Measurements from ENCODE around the gene EPHA8.

Gene EPHA8

GRCh38 chr1:22535399-22535798, 27.9 kb upstream of the EPHA8 start:
- DNase-seq (ENCODE audit: low read depth, low spot score), result no peak
- no peak overlapping the region for H3K4me3 ChIP-seq (ENCODE audit: low read length)
- H3K27me3 ChIP-seq (ENCODE audit: control insufficient read depth, insufficient read depth, low read length), result no peaks in the 10 kb centered on the region
- H3K9me3 ChIP-seq (ENCODE audit: control insufficient read depth, insufficient read depth, low read length), result no peaks in the 10 kb centered on the region
- H3K4me1 ChIP-seq (ENCODE audit: control insufficient read depth, insufficient read depth, low read length), result no peaks in the 10 kb centered on the region
- H3K36me3 ChIP-seq (ENCODE audit: control insufficient read depth, insufficient read depth, low read length), result no peaks in the 10 kb centered on the region
- no CpG with 5 or more reads among the region's 6 CpGs for WGBS (ENCODE audit: insufficient coverage, insufficient read length)
- H3K27ac ChIP-seq (ENCODE audit: low read length), result no peak overlapping the region

DNA sequence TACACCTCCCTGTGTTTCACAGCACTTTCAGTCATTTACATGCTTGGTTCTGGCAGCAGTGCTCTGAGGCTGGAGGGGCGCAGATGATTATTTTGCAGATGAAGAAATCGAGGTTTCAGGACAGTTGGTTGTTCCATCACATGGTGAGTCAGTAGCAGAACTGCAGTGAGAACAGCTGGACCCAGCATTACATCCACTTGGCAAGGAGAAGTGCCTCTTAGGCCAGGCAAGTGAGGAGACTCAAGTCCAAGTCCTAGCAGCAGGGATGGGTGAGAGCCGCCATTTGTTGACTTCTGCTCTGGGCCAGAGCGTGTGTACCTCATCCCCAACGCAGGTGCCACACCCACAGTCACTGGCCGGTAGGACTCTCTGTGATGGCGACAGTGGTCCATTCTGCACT, 26.8 kb upstream of the EPHA8 start:
- no peaks in the 10 kb centered on the region for H3K4me1 ChIP-seq (ENCODE audit: control insufficient read depth, insufficient read depth, low read length)
- no peaks in the 10 kb centered on the region for H3K9me3 ChIP-seq (ENCODE audit: control insufficient read depth, insufficient read depth, low read length)
- no peaks in the 10 kb centered on the region for H3K27me3 ChIP-seq (ENCODE audit: control insufficient read depth, insufficient read depth, low read length)
- DNase-seq (ENCODE audit: low read depth, low spot score), result no peak
- no CpG with 5 or more reads among the region's 7 CpGs for WGBS (ENCODE audit: insufficient coverage, insufficient read length)
- H3K27ac ChIP-seq (ENCODE audit: low read length), result no peak overlapping the region
- no peaks in the 10 kb centered on the region for H3K36me3 ChIP-seq (ENCODE audit: control insufficient read depth, insufficient read depth, low read length)
- H3K4me3 ChIP-seq (ENCODE audit: low read length), result no peak overlapping the region

GRCh38 chr1:22537441-22538139, 25.7 kb upstream of the EPHA8 start:
- no peak for DNase-seq (ENCODE audit: low read depth, low spot score)
- H3K4me1 ChIP-seq (ENCODE audit: control insufficient read depth, insufficient read depth, low read length), result no peaks in the 10 kb centered on the region
- WGBS (ENCODE audit: insufficient coverage, insufficient read length), result no CpG with 5 or more reads among the region's 13 CpGs
- no peaks in the 10 kb centered on the region for H3K9me3 ChIP-seq (ENCODE audit: control insufficient read depth, insufficient read depth, low read length)
- no peak overlapping the region for H3K4me3 ChIP-seq (ENCODE audit: low read length)
- no peak overlapping the region for H3K27ac ChIP-seq (ENCODE audit: low read length)
- no peaks in the 10 kb centered on the region for H3K36me3 ChIP-seq (ENCODE audit: control insufficient read depth, insufficient read depth, low read length)
- no peaks in the 10 kb centered on the region for H3K27me3 ChIP-seq (ENCODE audit: control insufficient read depth, insufficient read depth, low read length)

GRCh38 chr1:22539510-22540118, 23.7 kb upstream of the EPHA8 start:
- no peaks in the 10 kb centered on the region for H3K9me3 ChIP-seq (ENCODE audit: control insufficient read depth, insufficient read depth, low read length)
- H3K4me1 ChIP-seq (ENCODE audit: control insufficient read depth, insufficient read depth, low read length), result no peaks in the 10 kb centered on the region
- WGBS (ENCODE audit: insufficient coverage, insufficient read length), result no CpG with 5 or more reads among the region's 16 CpGs
- no peak overlapping the region for H3K27ac ChIP-seq (ENCODE audit: low read length)
- no peaks in the 10 kb centered on the region for H3K27me3 ChIP-seq (ENCODE audit: control insufficient read depth, insufficient read depth, low read length)
- no peak overlapping the region for H3K4me3 ChIP-seq (ENCODE audit: low read length)
- no peak for DNase-seq (ENCODE audit: low read depth, low spot score)
- H3K36me3 ChIP-seq (ENCODE audit: control insufficient read depth, insufficient read depth, low read length), result no peaks in the 10 kb centered on the region

DNA sequence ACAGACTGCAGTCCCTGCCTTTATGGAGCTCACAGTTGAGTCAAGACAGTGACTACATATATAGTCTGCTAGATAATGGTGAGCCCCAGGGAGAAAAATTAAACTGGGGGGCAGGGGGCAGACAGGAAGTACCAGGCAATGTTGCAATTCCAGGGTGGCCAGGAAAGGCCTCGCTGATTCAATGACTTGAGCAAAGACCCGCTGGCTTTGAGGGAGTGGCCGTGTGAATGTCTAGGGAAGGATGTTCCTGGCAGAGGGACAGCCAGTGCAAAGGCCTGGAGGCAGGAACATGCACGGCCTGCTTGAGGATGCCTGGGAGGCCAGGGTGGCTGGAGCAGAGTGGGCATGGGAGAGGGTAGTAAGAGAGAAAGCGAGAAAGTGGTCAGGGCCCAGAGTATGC, 23.0 kb upstream of the EPHA8 start:
- Histone ChIP-seq H3K4me1 (ENCODE audit: control insufficient read depth, insufficient read depth, low read length) (no peaks in the 10 kb centered on the region), H3K27me3 (ENCODE audit: control insufficient read depth, insufficient read depth, low read length) (no peaks in the 10 kb centered on the region), H3K4me3 (ENCODE audit: low read length) (no peak overlapping the region), H3K9me3 (ENCODE audit: control insufficient read depth, insufficient read depth, low read length) (no peaks in the 10 kb centered on the region), H3K27ac (ENCODE audit: low read length) (no peak overlapping the region), H3K36me3 (ENCODE audit: control insufficient read depth, insufficient read depth, low read length) (no peaks in the 10 kb centered on the region)
- WGBS (ENCODE audit: insufficient coverage, insufficient read length), result no CpG with 5 or more reads among the region's 5 CpGs
- DNase-seq (ENCODE audit: low read depth, low spot score), result no peak

GRCh38 chr1:22542886-22543285, 20.4 kb upstream of the EPHA8 start:
- no peak for DNase-seq (ENCODE audit: low read depth, low spot score)
- H3K4me1 ChIP-seq (ENCODE audit: control insufficient read depth, insufficient read depth, low read length), result 0 out of 2 replicates have a peak, but pooled peaks cover 1% of the 10 kb centered on the region

GRCh38 chr1:22543679-22544078, 19.6 kb upstream of the EPHA8 start:
- Histone ChIP-seq H3K27me3 (ENCODE audit: control insufficient read depth, insufficient read depth, low read length) (no peaks in the 10 kb centered on the region), H3K36me3 (ENCODE audit: control insufficient read depth, insufficient read depth, low read length) (no peaks in the 10 kb centered on the region), H3K9me3 (ENCODE audit: control insufficient read depth, insufficient read depth, low read length) (no peaks in the 10 kb centered on the region), H3K4me1 (ENCODE audit: control insufficient read depth, insufficient read depth, low read length) (0 out of 2 replicates have a peak, but pooled peaks cover 1% of the 10 kb centered on the region), H3K27ac (ENCODE audit: low read length) (no peak overlapping the region), H3K4me3 (ENCODE audit: low read length) (no peak overlapping the region)
- WGBS (ENCODE audit: insufficient coverage, insufficient read length), result no CpG with 5 or more reads among the region's 6 CpGs
- no peak for DNase-seq (ENCODE audit: low read depth, low spot score)

More at GRCh38 chr1:22542886-22543285, 20.4 kb upstream of the EPHA8 start:
- H3K27ac ChIP-seq (ENCODE audit: low read length), result no peak overlapping the region
- no peak overlapping the region for H3K4me3 ChIP-seq (ENCODE audit: low read length)
- no peaks in the 10 kb centered on the region for H3K27me3 ChIP-seq (ENCODE audit: control insufficient read depth, insufficient read depth, low read length)
- no CpG with 5 or more reads among the region's 9 CpGs for WGBS (ENCODE audit: insufficient coverage, insufficient read length)
- H3K9me3 ChIP-seq (ENCODE audit: control insufficient read depth, insufficient read depth, low read length), result no peaks in the 10 kb centered on the region
- no peaks in the 10 kb centered on the region for H3K36me3 ChIP-seq (ENCODE audit: control insufficient read depth, insufficient read depth, low read length)

DNA sequence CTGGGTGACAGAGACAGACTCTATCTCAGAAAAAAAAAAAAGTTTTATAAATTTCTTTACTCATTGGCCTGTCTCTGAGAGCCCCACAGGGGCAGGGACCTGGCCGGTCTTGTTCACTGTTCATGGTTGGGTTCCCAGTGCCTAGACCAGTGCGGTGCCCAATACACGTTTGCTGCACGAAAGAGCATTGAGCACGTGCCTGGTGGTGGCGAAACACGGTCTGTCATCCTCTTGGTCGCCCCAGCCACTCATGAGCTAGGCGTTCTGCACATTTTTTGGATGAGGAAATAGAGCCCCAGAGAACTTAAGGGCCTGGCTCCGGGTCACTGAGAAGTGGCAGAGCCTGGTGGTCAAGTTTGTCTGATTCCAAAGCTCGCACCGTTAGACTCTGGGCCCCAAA, 18.7 kb upstream of the EPHA8 start:
- H3K4me3 ChIP-seq (ENCODE audit: low read length), result no peak overlapping the region
- no peaks in the 10 kb centered on the region for H3K27me3 ChIP-seq (ENCODE audit: control insufficient read depth, insufficient read depth, low read length)
- H3K36me3 ChIP-seq (ENCODE audit: control insufficient read depth, insufficient read depth, low read length), result no peaks in the 10 kb centered on the region
- no peak overlapping the region for H3K27ac ChIP-seq (ENCODE audit: low read length)
- DNase-seq (ENCODE audit: low read depth, low spot score), result no peak
- no peaks in the 10 kb centered on the region for H3K9me3 ChIP-seq (ENCODE audit: control insufficient read depth, insufficient read depth, low read length)
- 0 out of 2 replicates have a peak, but pooled peaks cover 1% of the 10 kb centered on the region for H3K4me1 ChIP-seq (ENCODE audit: control insufficient read depth, insufficient read depth, low read length)
- no CpG with 5 or more reads among the region's 12 CpGs for WGBS (ENCODE audit: insufficient coverage, insufficient read length)

GRCh38 chr1:22545141-22545540, 18.1 kb upstream of the EPHA8 start:
- Histone ChIP-seq H3K4me1 (ENCODE audit: control insufficient read depth, insufficient read depth, low read length) (0 out of 2 replicates have a peak, but pooled peaks cover 1% of the 10 kb centered on the region), H3K36me3 (ENCODE audit: control insufficient read depth, insufficient read depth, low read length) (no peaks in the 10 kb centered on the region), H3K9me3 (ENCODE audit: control insufficient read depth, insufficient read depth, low read length) (no peaks in the 10 kb centered on the region), H3K27ac (ENCODE audit: low read length) (no peak overlapping the region), H3K4me3 (ENCODE audit: low read length) (no peak overlapping the region), H3K27me3 (ENCODE audit: control insufficient read depth, insufficient read depth, low read length) (no peaks in the 10 kb centered on the region)
- no peak for DNase-seq (ENCODE audit: low read depth, low spot score)
- no CpG with 5 or more reads among the region's 13 CpGs for WGBS (ENCODE audit: insufficient coverage, insufficient read length)

DNA sequence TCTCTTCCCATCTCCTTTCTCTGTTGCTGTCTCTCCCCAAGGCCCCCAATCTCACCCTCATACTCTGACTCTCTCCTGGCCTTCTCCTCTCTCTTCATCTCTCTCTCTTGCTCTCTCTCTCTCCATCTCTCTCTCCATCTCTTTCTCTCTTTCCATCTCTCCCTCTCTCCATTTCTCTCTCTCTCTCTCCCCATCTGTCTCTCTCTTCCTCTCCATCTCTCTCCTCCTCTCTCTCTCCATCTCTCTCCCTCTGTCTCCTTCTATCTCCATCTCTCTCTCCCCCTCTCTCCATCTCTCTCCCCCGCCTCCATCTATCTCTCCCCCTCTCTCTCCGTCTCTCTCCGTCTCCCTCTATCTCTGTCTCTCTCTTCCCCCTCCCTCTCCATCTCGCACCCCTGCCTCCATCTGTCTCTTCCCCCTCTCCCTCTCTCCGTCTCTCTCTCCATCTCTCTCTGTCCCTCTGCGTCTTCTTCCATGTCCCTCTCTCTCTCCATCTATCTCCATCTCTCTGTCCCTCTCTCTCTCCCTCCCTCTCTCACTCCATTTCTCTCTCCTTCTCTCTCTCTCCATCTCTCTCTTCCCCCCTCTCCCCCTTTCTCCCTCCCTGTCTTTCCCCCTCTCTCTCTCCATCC, 16.0 kb upstream of the EPHA8 start:
- H3K9me3 ChIP-seq (ENCODE audit: control insufficient read depth, insufficient read depth, low read length), result no peaks in the 10 kb centered on the region
- H3K4me1 ChIP-seq (ENCODE audit: control insufficient read depth, insufficient read depth, low read length), result peaks cover 1% of the 10 kb centered on the region; the same call in 1 of the 2 replicates
- WGBS (ENCODE audit: insufficient coverage, insufficient read length), result 100% methylated on average over 3 of the region's 6 CpGs
- H3K36me3 ChIP-seq (ENCODE audit: control insufficient read depth, insufficient read depth, low read length), result no peaks in the 10 kb centered on the region
- H3K4me3 ChIP-seq (ENCODE audit: low read length), result no peak overlapping the region
- H3K27ac ChIP-seq (ENCODE audit: low read length), result no peak overlapping the region
- DNase-seq (ENCODE audit: low read depth, low spot score), result no peak
- no peaks in the 10 kb centered on the region for H3K27me3 ChIP-seq (ENCODE audit: control insufficient read depth, insufficient read depth, low read length)
